ENCODE results near the gene NDUFS7. TPM values are rescaled to one million over a fixed set of nuclear protein-coding genes. Genes with fewer than 3 reads are reported as not detected.

NDUFS7 gene
- total and polyA plus RNA-seq, 9 of the 15 experiments (the other 6 are each of a cell fraction or from before 2014, with no cell fraction given), result 6.0 to 271 (median 60.6) TPM

DNA sequence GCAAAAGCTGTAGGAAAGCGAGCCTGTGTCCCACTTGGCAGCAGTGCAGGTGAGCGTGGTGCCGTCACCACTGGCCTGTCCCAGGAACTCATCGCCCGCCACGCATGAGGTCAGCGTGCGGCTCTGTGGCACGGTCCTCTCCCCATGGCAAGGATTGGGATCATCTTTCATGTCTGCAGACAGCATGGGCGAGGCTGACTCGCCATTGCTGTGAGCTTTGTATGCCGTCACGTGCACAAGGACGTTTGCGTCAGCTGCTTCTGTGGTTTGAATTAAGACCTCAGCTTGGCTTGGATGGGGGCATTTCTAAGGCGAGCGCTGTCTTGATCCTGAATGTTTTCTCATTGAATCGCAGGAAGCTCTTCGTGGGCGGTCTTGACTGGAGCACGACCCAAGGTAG, 33.4 kb downstream of the NDUFS7 start:
- CTCF ChIA-PET (ENCODE audit: low intra/inter-chr PET ratio), result no interaction called here
- ATAC-seq (no peak), DNase-seq (ENCODE audit: extremely low read depth in 1 of 4, low spot score in 3 of 4) (no peak), FAIRE-seq (no peak)
- peaks cover 24 to 64% of the 10 kb centered on the region in 2 experiments for H3K4me1 ChIP-seq (replicated peaks in 1 of 2; ENCODE audit: control insufficient read depth in 2 of 2, insufficient read depth in 2 of 2, low read length in 2 of 2)
- in situ Hi-C loops (cut with MboI), result no loop called here
- no peak overlapping the region for H3K4me3 ChIP-seq
- no peaks in the 10 kb centered on the region for H3K9me3 ChIP-seq (replicated peaks; ENCODE audit: control insufficient read depth, insufficient read depth, low read depth, low read length)
- H2AFZ ChIP-seq (ENCODE audit: low read depth, low read length), result no peak overlapping the region
- no peak overlapping the region for H3K27ac ChIP-seq (ENCODE audit: extremely low read depth, low read depth, low read length)
- H3K27me3 ChIP-seq (ENCODE audit: control insufficient read depth in 2 of 2, insufficient read depth in 2 of 2, low read length in 2 of 2), result no peaks in the 10 kb centered on the region
- H3K4me2 ChIP-seq (ENCODE audit: insufficient read depth, low read length), result no peak overlapping the region
- H3K79me2 ChIP-seq (ENCODE audit: control insufficient read depth, insufficient read depth, low read length), result peaks cover 90% of the 10 kb centered on the region
- 93% methylated on average over 21 of the region's 21 CpGs for WGBS (ENCODE audit: insufficient coverage, low coverage, missing lambda C conversion rate)
- peaks cover 57% of the 10 kb centered on the region for H4K20me1 ChIP-seq (replicated peaks; ENCODE audit: control insufficient read depth, insufficient read depth, low read length)
- POLR2A ChIA-PET, result interaction anchor here (0.8 to 7.4 kb wide), 4 partner anchors 9 to 94 kb away, joined by 3 to 52 read pairs (median 5); no protein-coding TSS in a partner anchor
- peaks cover 91% of the 10 kb centered on the region; the same call in 2 of the 3 replicates for H3K36me3 ChIP-seq (ENCODE audit: control insufficient read depth, insufficient read depth, low read length)
- TF ChIP-seq NFYB (IDR thresholded peaks at IDR 0.05; ENCODE audit: extremely low read depth, insufficient read length) (no peak), RBFOX2 (IDR thresholded peaks at IDR 0.05; ENCODE audit: low read depth, low read length) (0 out of 2 replicates have a peak, but pooled peaks have one; percentile 24)
- H3K9ac ChIP-seq (ENCODE audit: insufficient read depth in 1 of 2, low read depth in 2 of 2, low read length in 2 of 2), result peak overlapping the region in 1 of 2 experiments; percentile 66; a peak in 1 of 4 replicates
- BruUV-seq (replicated peaks), result no TSS peak
- intact Hi-C loops (cut with micrococcal nuclease), result no loop called here
- H3K9me1 ChIP-seq (ENCODE audit: control insufficient read depth, insufficient read depth, low read length), result peaks cover 18% of the 10 kb centered on the region

DNA sequence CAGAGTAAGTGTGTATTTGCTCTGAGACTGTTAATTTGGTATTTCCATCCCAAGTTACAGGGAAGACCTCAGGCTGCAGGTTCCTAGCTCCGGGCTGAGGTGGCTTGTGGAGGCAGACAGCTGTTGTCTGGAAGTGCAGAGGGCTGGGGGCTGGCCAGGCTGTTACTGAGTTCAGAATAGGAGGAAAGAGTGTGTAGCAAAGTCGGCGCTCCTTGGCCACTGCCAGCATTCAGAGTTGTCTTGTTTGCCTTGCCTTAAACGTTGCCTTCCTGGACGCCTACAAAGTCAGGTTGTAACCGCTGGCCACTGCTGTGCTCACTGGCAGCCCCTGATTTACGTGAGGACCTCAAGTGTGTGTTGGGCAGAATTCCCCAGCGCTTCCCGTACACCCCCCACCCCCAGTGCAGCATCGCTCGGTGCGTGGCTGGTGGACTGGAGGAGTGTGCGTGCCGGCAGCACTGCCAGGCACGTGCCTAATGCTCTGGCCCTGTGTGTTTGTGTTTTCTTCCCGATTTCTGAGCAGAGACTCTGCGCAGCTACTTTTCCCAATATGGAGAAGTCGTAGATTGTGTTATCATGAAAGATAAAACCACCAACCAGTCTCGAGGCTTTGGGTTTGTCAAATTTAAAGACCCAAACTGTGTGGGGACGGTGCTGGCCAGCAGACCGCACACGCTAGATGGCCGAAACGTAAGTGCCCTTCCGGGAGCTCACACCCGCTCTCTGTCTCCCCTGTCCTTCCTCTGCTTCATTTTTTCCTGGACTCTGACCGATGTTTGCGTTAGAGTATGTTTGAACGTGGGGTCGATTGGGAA, 34.2 kb downstream of the NDUFS7 start:
- peaks cover 50% of the 10 kb centered on the region for H4K20me1 ChIP-seq (replicated peaks; ENCODE audit: control insufficient read depth, insufficient read depth, low read length)
- in situ Hi-C loops (cut with MboI) (no loop called here), intact Hi-C loops (cut with micrococcal nuclease) (no loop called here)
- BruUV-seq (replicated peaks), result no TSS peak
- H3K9me3 ChIP-seq (replicated peaks; ENCODE audit: control insufficient read depth, insufficient read depth, low read depth, low read length), result no peaks in the 10 kb centered on the region
- ATAC-seq, result no peak
- ChIA-PET POLR2A (interaction anchor here (0.6 to 7.4 kb wide), 5 partner anchors 9 to 133 kb away, joined by 3 to 52 read pairs (median 4); no protein-coding TSS in a partner anchor), CTCF (ENCODE audit: low intra/inter-chr PET ratio) (no interaction called here)
- no peak for FAIRE-seq
- H3K9me1 ChIP-seq (ENCODE audit: control insufficient read depth, insufficient read depth, low read length), result peaks cover 20% of the 10 kb centered on the region
- peaks cover 90% of the 10 kb centered on the region for H3K79me2 ChIP-seq (ENCODE audit: control insufficient read depth, insufficient read depth, low read length)
- H3K4me3 ChIP-seq, result no peak overlapping the region
- H3K36me3 ChIP-seq (ENCODE audit: control insufficient read depth, insufficient read depth, low read length), result peaks cover 91% of the 10 kb centered on the region; the same call in 2 of the 3 replicates
- no peaks in the 10 kb centered on the region for H3K27me3 ChIP-seq (ENCODE audit: control insufficient read depth in 2 of 2, insufficient read depth in 2 of 2, low read length in 2 of 2)
- no peak overlapping the region for H3K27ac ChIP-seq (ENCODE audit: extremely low read depth, low read depth, low read length)
- no peak overlapping the region for H2AFZ ChIP-seq (ENCODE audit: low read depth, low read length)
- H3K4me1 ChIP-seq (replicated peaks in 1 of 2; ENCODE audit: control insufficient read depth in 2 of 2, insufficient read depth in 2 of 2, low read length in 2 of 2), result peaks cover 21 to 60% of the 10 kb centered on the region in 2 experiments
- no peak for DNase-seq (ENCODE audit: extremely low read depth in 1 of 4, low spot score in 3 of 4)
- peak overlapping the region in 1 of 2 experiments; percentile 46; a peak in 1 of 4 replicates for H3K9ac ChIP-seq (ENCODE audit: insufficient read depth in 1 of 2, low read depth in 2 of 2, low read length in 2 of 2)
- H3K4me2 ChIP-seq (ENCODE audit: insufficient read depth, low read length), result no peak overlapping the region
- WGBS (ENCODE audit: insufficient coverage, low coverage, missing lambda C conversion rate), result 91% methylated on average over 25 of the region's 30 CpGs
- TF ChIP-seq RB1 (IDR thresholded peaks at IDR 0.05; ENCODE audit: low read depth) (no peak), ZNF717 (CRISPR knock-in tag; IDR thresholded peaks at IDR 0.05) (no peak), KAT2B (IDR thresholded peaks at IDR 0.05; ENCODE audit: low read depth, low read length) (no peak), NRF1 (conservative IDR thresholded peaks at IDR 0.05 in 1 of 2, IDR thresholded peaks at IDR 0.05 in 1 of 2) (no peak), FOS (IDR thresholded peaks at IDR 0.05; ENCODE audit: extremely low read depth, insufficient read length) (no peak), CTCF (IDR thresholded peaks at IDR 0.05 in 2 of 3, conservative IDR thresholded peaks at IDR 0.05 in 1 of 3; ENCODE audit: insufficient read depth in 2 of 3, low read depth in 1 of 3, low read length in 3 of 3) (no peak), SPI1 (IDR thresholded peaks at IDR 0.05; ENCODE audit: borderline replicate concordance, low read depth, low read length) (no peak)
- TF ChIP-seq, protein P1, sequence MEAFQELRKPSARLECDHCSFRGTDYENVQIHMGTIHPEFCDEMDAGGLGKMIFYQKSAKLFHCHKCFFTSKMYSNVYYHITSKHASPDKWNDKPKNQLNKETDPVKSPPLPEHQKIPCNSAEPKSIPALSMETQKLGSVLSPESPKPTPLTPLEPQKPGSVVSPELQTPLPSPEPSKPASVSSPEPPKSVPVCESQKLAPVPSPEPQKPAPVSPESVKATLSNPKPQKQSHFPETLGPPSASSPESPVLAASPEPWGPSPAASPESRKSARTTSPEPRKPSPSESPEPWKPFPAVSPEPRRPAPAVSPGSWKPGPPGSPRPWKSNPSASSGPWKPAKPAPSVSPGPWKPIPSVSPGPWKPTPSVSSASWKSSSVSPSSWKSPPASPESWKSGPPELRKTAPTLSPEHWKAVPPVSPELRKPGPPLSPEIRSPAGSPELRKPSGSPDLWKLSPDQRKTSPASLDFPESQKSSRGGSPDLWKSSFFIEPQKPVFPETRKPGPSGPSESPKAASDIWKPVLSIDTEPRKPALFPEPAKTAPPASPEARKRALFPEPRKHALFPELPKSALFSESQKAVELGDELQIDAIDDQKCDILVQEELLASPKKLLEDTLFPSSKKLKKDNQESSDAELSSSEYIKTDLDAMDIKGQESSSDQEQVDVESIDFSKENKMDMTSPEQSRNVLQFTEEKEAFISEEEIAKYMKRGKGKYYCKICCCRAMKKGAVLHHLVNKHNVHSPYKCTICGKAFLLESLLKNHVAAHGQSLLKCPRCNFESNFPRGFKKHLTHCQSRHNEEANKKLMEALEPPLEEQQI (IDR thresholded peaks at IDR 0.05), result no peak
